ENCODE results near the gene ZCCHC24.

Gene ZCCHC24

GRCh38 chr10:79444199-79445119, 965 bp downstream of the ZCCHC24 start:
- peak; percentile 29 for DNase-seq

- DNase-seq: no peak
Observed at GRCh38 chr10:79443338-79444198, 1.9 kb downstream of the ZCCHC24 start.

- no peak for DNase-seq
Observed at GRCh38 chr10:79442171-79443040, 3.0 kb downstream of the ZCCHC24 start.

GRCh38 chr10:79441433-79441832, 4.0 kb downstream of the ZCCHC24 start:
- DNase-seq: no peak

GRCh38 chr10:79440281-79440680, 5.1 kb downstream of the ZCCHC24 start:
- no peak for DNase-seq

- DNase-seq: no peak
Observed at GRCh38 chr10:79438699-79439085, 6.7 kb downstream of the ZCCHC24 start.

GRCh38 chr10:79438021-79438698, 7.3 kb downstream of the ZCCHC24 start:
- DNase-seq: no peak

GRCh38 chr10:79437111-79437814, 8.2 kb downstream of the ZCCHC24 start:
- DNase-seq: no peak

- DNase-seq: no peak
Observed at GRCh38 chr10:79436850-79437103, 8.6 kb downstream of the ZCCHC24 start.

- no peak for DNase-seq
Observed at GRCh38 chr10:79436066-79436849, 9.2 kb downstream of the ZCCHC24 start.

- DNase-seq: no peak
Observed at GRCh38 chr10:79435271-79436065, 10.0 kb downstream of the ZCCHC24 start.

GRCh38 chr10:79434821-79435251, 10.6 kb downstream of the ZCCHC24 start:
- no peak for DNase-seq

- DNase-seq: no peak
Observed at GRCh38 chr10:79434223-79434687, 11.2 kb downstream of the ZCCHC24 start.

- DNase-seq: no peak
Observed at GRCh38 chr10:79433324-79434222, 11.9 kb downstream of the ZCCHC24 start.

GRCh38 chr10:79431891-79432831, 13.3 kb downstream of the ZCCHC24 start:
- DNase-seq: no peak

- DNase-seq: no peak
Observed at GRCh38 chr10:79431428-79431827, 14.0 kb downstream of the ZCCHC24 start.

GRCh38 chr10:79430936-79431335, 14.5 kb downstream of the ZCCHC24 start:
- DNase-seq: no peak

Measured in CD4-positive, alpha-beta T cell treated with Interleukin-15 for 1 hour (primary cell).